Endothelial cell of umbilical vein (primary cell): ENCODE measurements around the gene EML1. TPM values are rescaled to one million over a fixed set of nuclear protein-coding genes. Genes with fewer than 3 reads are reported as not detected.

Experiments
- BruUV-seq: library from RNA; stranded (reverse); fragments of 400-500 nt; replicated peaks from 2 replicates; lab custom pipeline; 2021; lab: Mats Ljungman, UMichigan
- CTCF ChIA-PET: fragments of 300-600, 350-600 bp; sonication (Branson Sonifier 250); formaldehyde crosslinking; loops from one replicate; lab custom pipeline; 2021; ENCODE audit warnings: antibody characterized with exemption, inconsistent platforms; lab: Charles Lee
- POLR2A ChIA-PET: fragments of 300-600, 350-600 bp; sonication (Branson Sonifier 250); formaldehyde crosslinking; loops from one replicate; lab custom pipeline; 2021; ENCODE audit warnings: antibody characterized with exemption, inconsistent platforms; lab: Charles Lee
- DNase-seq: peaks from one replicate; pipeline ENCODE4 v3.0.0-alpha.2; 2011; ENCODE audit warnings: low read depth, low spot score
- FAIRE-seq: peaks from 2 replicates; lab custom pipeline; 2011; peaks lifted over from hg19 to GRCh38; lab: Jason Lieb, UNC
- H2AFZ ChIP-seq: 2 replicates; pipeline ENCODE4 v1.6.0; 2012; ENCODE audit warnings: low read depth, low read length, control low read depth, inconsistent platforms
- H3K27ac ChIP-seq: 2 replicates; pipeline ENCODE4 v1.5.1; 2011; ENCODE audit warnings: low read depth, mild to moderate bottlenecking, control low read depth, low read length, moderate library complexity; ENCODE audit not compliant: insufficient read depth
- H3K27me3 ChIP-seq, 2 experiments: 2 replicates each; pipeline versions ENCODE4 v1.6.0 to v1.6.1; 2011; ENCODE audit warnings: low read length in 2 of 2, mixed read lengths in 1 of 2; ENCODE audit not compliant: control insufficient read depth in 2 of 2, insufficient read depth in 2 of 2
- H3K36me3 ChIP-seq, 2 experiments: 2 replicates in 1 of 2; 3 replicates in 1 of 2; pipeline ENCODE4 v1.5.1; 2011; ENCODE audit warnings: low read length in 2 of 2, mild to moderate bottlenecking in 1 of 2, moderate library complexity in 1 of 2; ENCODE audit not compliant: control insufficient read depth in 2 of 2, insufficient read depth in 2 of 2; ENCODE audit errors: extremely low read depth in 1 of 2
- H3K4me1 ChIP-seq: 3 replicates; pipeline ENCODE4 v1.5.1; 2011; ENCODE audit warnings: mild to moderate bottlenecking, low read length; ENCODE audit not compliant: control insufficient read depth, insufficient read depth; ENCODE audit errors: extremely low read depth
- H3K4me2 ChIP-seq: 2 replicates; pipeline ENCODE4 v1.6.1; 2011; ENCODE audit warnings: low read length, control low read depth, mixed read lengths; ENCODE audit not compliant: insufficient read depth
- H3K4me3 ChIP-seq, 3 experiments: fragments of 200-600 bp in 1 of 3; sonication (generic), shearing (Covaris generic) in 1 of 3; replicated peaks in 1 of 3; 2 replicates each; pipeline ENCODE4 v1.5.1; 2011 to 2016; ENCODE audit warnings: control low read depth in 3 of 3, low read length in 3 of 3, mild to moderate bottlenecking in 2 of 3, inconsistent platforms in 1 of 3, low read depth in 1 of 3, moderate library complexity in 1 of 3; ENCODE audit not compliant: insufficient read depth in 1 of 3
- H3K79me2 ChIP-seq: 2 replicates; pipeline ENCODE4 v1.6.0; 2012; ENCODE audit warnings: low read length, inconsistent platforms; ENCODE audit not compliant: control insufficient read depth, insufficient read depth
- H3K9ac ChIP-seq: replicated peaks from 2 replicates; pipeline ENCODE3; 2011; ENCODE audit warnings: low read length, control low read depth; ENCODE audit not compliant: insufficient read depth; ENCODE audit errors: extremely low read depth
- H3K9me1 ChIP-seq: replicated peaks from 3 replicates; pipeline ENCODE4 v1.6.0; 2011; ENCODE audit warnings: mild to moderate bottlenecking, low read length; ENCODE audit not compliant: control insufficient read depth, insufficient read depth; ENCODE audit errors: extremely low read depth
- H3K9me3 ChIP-seq: replicated peaks from 2 replicates; pipeline ENCODE4 v1.5.1; 2012; ENCODE audit warnings: low read length, inconsistent platforms; ENCODE audit not compliant: control insufficient read depth, insufficient read depth
- H4K20me1 ChIP-seq: replicated peaks from 2 replicates; pipeline ENCODE3; 2011; ENCODE audit warnings: mild to moderate bottlenecking, low read length; ENCODE audit not compliant: control insufficient read depth, insufficient read depth; ENCODE audit errors: extremely low read depth
- EZH2 ChIP-seq: IDR thresholded peaks from 2 replicates; pipeline ENCODE4 v1.6.1; 2012; ENCODE audit warnings: borderline replicate concordance, low read depth, mild to moderate bottlenecking, moderate library complexity, low read length, inconsistent platforms; ENCODE audit not compliant: severe bottlenecking
- GATA2 ChIP-seq: IDR thresholded peaks from 2 replicates; pipeline ENCODE4 v1.7.0; 2011; ENCODE audit warnings: low read depth, mild to moderate bottlenecking, moderate library complexity, mixed read lengths, low read length; ENCODE audit not compliant: insufficient read length, insufficient read depth
- JUN ChIP-seq: IDR thresholded peaks from 2 replicates; pipeline ENCODE4 v1.6.1; 2011; ENCODE audit warnings: borderline replicate concordance, low read depth; ENCODE audit not compliant: insufficient read length, insufficient read depth
- POLR2A ChIP-seq: IDR thresholded peaks from 2 replicates; pipeline ENCODE4 v1.6.1; 2012; ENCODE audit warnings: low read depth, mild to moderate bottlenecking, control low read depth, low read length
- dilution Hi-C: fragments of 300-500 bp; cut with MboI; formaldehyde crosslinking; loops from one replicate; pipeline ENCODE4 v1.15.0; 2019; ENCODE audit warnings: low sequenced_read_pairs; ENCODE audit not compliant: extremely low pct_ligation_motif_present
- intact Hi-C: fragments of 100-400 bp; cut with micrococcal nuclease; formaldehyde crosslinking; loops from one replicate; pipeline ENCODE4 v1.10.0; 2022
- polyA plus RNA-seq, 4 experiments: library from polyadenylated mRNA; depleted of rRNA in 3 of 4; stranded (reverse) in 3 of 4; unstranded in 1 of 4; fragments of >200 nt; gene quantifications; 2 replicates each; pipeline versions ENCODE4 v1.2.1 to v1.2.3, GENCODE V29; 2011 to 2012; ENCODE audit warnings: missing spikeins in 1 of 4
- total RNA-seq: library from RNA; stranded (reverse); gene quantifications from 2 replicates; pipeline ENCODE4 v1.2.3, GENCODE V29; 2021
- TF ChIP-seq, protein P1 (sequence below): IDR thresholded peaks from 2 replicates; pipeline ENCODE4 v1.6.1; 2011; ENCODE audit not compliant: insufficient read depth, insufficient read length
- TF ChIP-seq, protein P2 (sequence below), 2 donors: IDR thresholded peaks; 1 replicate in 1 of 2; 2 replicates in 1 of 2; pipeline ENCODE4 v1.5.1; 2011; ENCODE audit warnings: low read length in 2 of 2, mild to moderate bottlenecking in 2 of 2, moderate library complexity in 2 of 2, control low read depth in 1 of 2, inconsistent platforms in 1 of 2, low read depth in 1 of 2; ENCODE audit not compliant: insufficient read depth in 1 of 2; ENCODE audit errors: extremely low read depth in 1 of 2

Gene EML1
- total and polyA plus RNA-seq, 2 donors (not counting 3 experiments of a cell fraction or from before 2014, with no cell fraction given) = 22.9 to 33.0 TPM

DNA sequence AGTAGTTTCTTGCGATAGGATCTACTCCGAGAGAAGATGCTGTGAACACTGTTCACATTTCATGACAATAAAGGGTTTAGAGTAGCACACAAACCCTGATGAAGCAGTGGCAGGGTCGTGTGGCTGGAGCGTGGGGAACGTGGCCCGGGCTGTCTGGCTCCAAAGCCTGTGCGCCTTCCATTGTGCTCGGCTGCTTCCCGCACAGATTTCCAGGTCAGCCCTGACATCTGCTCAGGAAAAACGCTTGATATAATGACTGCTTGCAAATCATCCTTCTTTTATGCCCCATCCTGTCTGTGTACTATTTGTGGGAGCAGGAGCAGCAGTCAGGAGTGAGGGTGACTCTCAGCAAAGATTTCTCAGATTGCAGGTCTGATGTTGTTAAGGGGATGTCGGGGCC, 78.6 kb downstream of the EML1 start:
- H2AFZ ChIP-seq = no peak overlapping the region
- H3K9me3 ChIP-seq = no peaks in the 10 kb centered on the region
- no peaks in the 10 kb centered on the region for H4K20me1 ChIP-seq
- no TSS peak for BruUV-seq
- H3K27me3 ChIP-seq = no peaks in the 10 kb centered on the region
- TF ChIP-seq, protein P1, sequence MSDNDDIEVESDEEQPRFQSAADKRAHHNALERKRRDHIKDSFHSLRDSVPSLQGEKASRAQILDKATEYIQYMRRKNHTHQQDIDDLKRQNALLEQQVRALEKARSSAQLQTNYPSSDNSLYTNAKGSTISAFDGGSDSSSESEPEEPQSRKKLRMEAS = no peak
- TF ChIP-seq GATA2 (no peak), JUN (no peak), EZH2 (no peak), POLR2A (no peak)
- TF ChIP-seq, protein P2, sequence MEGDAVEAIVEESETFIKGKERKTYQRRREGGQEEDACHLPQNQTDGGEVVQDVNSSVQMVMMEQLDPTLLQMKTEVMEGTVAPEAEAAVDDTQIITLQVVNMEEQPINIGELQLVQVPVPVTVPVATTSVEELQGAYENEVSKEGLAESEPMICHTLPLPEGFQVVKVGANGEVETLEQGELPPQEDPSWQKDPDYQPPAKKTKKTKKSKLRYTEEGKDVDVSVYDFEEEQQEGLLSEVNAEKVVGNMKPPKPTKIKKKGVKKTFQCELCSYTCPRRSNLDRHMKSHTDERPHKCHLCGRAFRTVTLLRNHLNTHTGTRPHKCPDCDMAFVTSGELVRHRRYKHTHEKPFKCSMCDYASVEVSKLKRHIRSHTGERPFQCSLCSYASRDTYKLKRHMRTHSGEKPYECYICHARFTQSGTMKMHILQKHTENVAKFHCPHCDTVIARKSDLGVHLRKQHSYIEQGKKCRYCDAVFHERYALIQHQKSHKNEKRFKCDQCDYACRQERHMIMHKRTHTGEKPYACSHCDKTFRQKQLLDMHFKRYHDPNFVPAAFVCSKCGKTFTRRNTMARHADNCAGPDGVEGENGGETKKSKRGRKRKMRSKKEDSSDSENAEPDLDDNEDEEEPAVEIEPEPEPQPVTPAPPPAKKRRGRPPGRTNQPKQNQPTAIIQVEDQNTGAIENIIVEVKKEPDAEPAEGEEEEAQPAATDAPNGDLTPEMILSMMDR (IDR thresholded peaks at IDR 0.05; ENCODE audit: extremely low read depth in 1 of 2, insufficient read depth in 1 of 2, low read depth in 1 of 2, low read length in 2 of 2) = no peak
- CTCF ChIA-PET = interaction anchor here (1.4 kb wide), 1 partner anchor 28 kb away, joined by 6 read pairs; no protein-coding TSS in a partner anchor
- DNase-seq (peak; percentile 7), FAIRE-seq (no peak)
- intact Hi-C loops (no loop called here), dilution Hi-C loops (no loop called here)
- no peaks in the 10 kb centered on the region for H3K79me2 ChIP-seq
- H3K9ac ChIP-seq = no peak overlapping the region
- H3K4me3 ChIP-seq = no peak overlapping the region
- POLR2A ChIA-PET = no interaction called here
- H3K9me1 ChIP-seq = no peaks in the 10 kb centered on the region
- no peaks in the 10 kb centered on the region for H3K4me1 ChIP-seq
- H3K36me3 ChIP-seq = no peaks in the 10 kb centered on the region
- H3K27ac ChIP-seq = no peak overlapping the region
- H3K4me2 ChIP-seq = no peak overlapping the region
